Midbrain (tissue), 1 donor: ENCODE data around the gene RPUSD3.

Source experiments
- DNase-seq: peaks from one replicate; lab custom pipeline; 2025; lab: John Stamatoyannopoulos, UW

The RPUSD3 gene

GRCh38 chr3:9806688-9807589, 36.9 kb downstream of the RPUSD3 start:
- no peak for DNase-seq

- no peak for DNase-seq
These were observed 37.7 kb downstream of the RPUSD3 start for GRCh38 chr3:9806137-9806536.

GRCh38 chr3:9804996-9805395, 38.8 kb downstream of the RPUSD3 start:
- no peak for DNase-seq

GRCh38 chr3:9803494-9803893, 40.3 kb downstream of the RPUSD3 start:
- no peak for DNase-seq

GRCh38 chr3:9800529-9800928, 43.3 kb downstream of the RPUSD3 start:
- no peak for DNase-seq

GRCh38 chr3:9797196-9797945, 46.4 kb downstream of the RPUSD3 start:
- DNase-seq = no peak

GRCh38 chr3:9795207-9795606, 48.6 kb downstream of the RPUSD3 start:
- DNase-seq = no peak

GRCh38 chr3:9794400-9794799, 49.4 kb downstream of the RPUSD3 start:
- DNase-seq = no peak

GRCh38 chr3:9793161-9793781, 50.5 kb downstream of the RPUSD3 start:
- no peak for DNase-seq

GRCh38 chr3:9792405-9793160, 51.2 kb downstream of the RPUSD3 start, which contains the start of the genes ARPC4 and TADA3:
Gene ARPC4, plus strand, starts transcription at chr3:9793082. Its CDS starts 40 bp downstream, at chr3:9793122.
Gene TADA3, minus strand, starts transcription at chr3:9792473. Its CDS starts 1,007 bp downstream, at chr3:9791466.
- DNase-seq = peak; percentile 97

GRCh38 chr3:9791790-9792404, 51.9 kb downstream of the RPUSD3 start:
- DNase-seq = no peak

- DNase-seq = no peak
These were observed 52.7 kb downstream of the RPUSD3 start for GRCh38 chr3:9791127-9791526.
